HG02763 (cell line): ENCODE results near the gene SLF1.

Experiments used
- ATAC-seq: cut with Tn5 transposase; IDR thresholded peaks from one replicate; pipeline ENCODE4 v1.9.1; 2021; ENCODE audit warnings: mild to moderate bottlenecking, moderate library complexity; ENCODE audit not compliant: unreplicated experiment

SLF1 gene

GRCh38 chr5:94660506-94660905 is 42.0 kb downstream of the SLF1 start:
- no peak for ATAC-seq

DNA sequence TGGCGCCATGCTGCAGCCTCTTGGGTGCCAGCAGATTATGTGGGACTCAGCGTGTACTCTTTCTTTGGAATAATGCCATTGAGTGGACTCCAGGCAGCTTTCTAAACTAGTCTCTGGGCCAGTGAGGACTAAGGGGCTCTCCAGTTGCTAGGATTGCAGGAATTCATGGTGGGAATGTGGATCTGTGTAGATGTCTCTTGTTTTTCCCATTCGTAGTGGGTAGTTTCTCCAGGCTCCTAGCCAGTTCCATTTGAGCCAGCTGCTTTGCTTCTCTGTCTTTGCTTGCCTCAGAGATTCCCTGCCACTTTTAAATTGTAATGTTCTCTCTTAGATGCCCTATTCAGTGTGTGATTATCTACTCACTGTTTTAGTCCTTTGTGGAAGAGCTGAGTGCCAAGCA is 42.6 kb downstream of the SLF1 start:
- no peak for ATAC-seq

DNA sequence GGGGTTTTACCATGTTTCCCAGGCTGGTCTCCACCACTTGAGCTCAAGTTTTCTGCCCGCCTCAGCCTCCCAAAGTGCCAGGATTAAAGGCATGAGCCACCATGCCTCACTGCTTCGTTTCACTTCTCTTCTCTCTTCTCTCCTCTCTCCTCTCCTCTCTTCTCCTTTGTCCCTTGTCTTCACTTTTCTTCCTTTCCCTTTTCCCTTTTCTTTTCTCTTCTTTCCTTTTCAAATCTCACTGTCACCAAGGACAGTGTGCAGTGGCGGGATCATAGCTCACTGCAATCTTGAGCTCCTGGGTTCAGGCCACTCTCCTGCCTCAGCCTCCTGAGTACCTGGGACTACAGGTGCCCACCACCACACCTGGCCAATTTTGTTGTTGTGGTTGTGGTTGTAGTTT is 49.5 kb downstream of the SLF1 start:
- ATAC-seq: no peak

GRCh38 chr5:94670726-94671125 is 52.3 kb downstream of the SLF1 start:
- ATAC-seq: no peak

GRCh38 chr5:94672746-94673145 is 54.3 kb downstream of the SLF1 start:
- ATAC-seq: no peak

GRCh38 chr5:94674490-94675382 is 56.3 kb downstream of the SLF1 start:
- no peak for ATAC-seq

- ATAC-seq: no peak
Measured at GRCh38 chr5:94675965-94676618, 57.6 kb downstream of the SLF1 start.

DNA sequence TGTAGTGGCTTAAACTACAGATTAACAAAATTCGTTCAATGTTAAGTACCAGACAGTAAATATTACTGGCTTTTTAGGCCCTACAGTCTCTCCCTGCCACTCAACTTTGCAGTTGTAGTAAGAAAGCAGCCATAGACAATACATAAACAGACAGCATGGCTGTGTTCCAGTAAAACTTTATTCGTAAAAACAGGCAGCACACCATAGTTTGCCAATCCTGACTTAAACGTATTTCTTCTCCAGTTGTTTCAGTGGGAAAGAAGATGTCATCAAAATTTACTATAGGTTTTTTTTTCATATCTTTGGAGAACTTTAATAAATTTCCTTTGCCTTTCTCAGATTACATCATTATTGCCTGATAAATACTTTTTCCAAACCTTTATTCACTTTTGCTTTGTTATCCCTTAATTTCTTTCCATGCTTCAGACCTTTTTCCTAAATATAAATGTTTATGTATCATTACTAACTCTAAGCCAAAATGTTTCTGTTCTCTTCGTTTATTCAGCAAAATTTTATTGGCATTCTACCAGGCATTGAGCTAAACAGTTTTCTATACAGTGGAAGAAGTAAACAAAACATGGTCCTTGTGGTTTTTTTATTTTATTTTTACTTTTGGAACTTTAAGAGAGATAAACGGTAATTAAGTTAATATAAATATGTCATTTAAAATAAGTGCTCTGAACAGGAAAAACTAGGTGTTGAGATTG is 64.5 kb downstream of the SLF1 start:
- no peak for ATAC-seq

- no peak for ATAC-seq
Measured at GRCh38 chr5:94689908-94690307, 71.4 kb downstream of the SLF1 start.

- no peak for ATAC-seq
Measured at GRCh38 chr5:94690778-94691177, 72.3 kb downstream of the SLF1 start.

DNA sequence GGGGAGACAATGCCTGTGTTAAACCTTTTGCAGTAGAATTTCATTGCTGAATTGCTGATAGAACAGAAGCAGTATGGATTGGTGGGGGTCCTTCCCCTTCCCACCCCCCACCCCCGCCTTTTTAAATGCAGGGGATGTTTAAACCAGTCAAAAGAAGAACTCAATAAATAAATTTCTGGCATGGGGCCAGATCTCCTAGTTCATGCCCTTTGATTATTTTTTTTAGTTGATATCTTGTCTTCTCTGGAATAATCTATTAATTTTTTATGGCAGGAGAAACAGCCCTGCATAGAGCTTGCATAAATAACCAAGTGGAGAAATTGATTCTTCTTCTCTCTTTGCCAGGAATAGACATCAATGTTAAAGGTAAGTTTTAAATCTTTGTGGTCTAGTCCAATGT is 72.8 kb downstream of the SLF1 start:
- ATAC-seq: no peak

DNA sequence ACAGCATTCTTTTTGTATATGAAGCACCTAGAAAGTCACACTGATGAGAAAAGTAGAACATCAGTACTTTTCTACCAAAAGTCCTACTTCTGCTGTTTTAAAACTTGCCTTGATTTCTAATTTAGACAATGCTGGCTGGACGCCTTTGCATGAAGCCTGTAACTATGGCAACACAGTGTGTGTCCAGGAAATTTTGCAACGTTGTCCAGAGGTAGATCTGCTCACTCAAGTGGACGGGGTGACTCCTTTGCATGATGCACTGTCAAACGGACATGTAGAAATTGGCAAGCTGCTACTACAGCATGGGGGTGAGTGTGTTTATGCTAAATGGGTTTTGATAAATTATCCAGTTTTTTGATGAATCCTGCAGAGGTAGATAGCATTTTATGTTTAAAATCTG is 73.5 kb downstream of the SLF1 start:
- no peak for ATAC-seq

DNA sequence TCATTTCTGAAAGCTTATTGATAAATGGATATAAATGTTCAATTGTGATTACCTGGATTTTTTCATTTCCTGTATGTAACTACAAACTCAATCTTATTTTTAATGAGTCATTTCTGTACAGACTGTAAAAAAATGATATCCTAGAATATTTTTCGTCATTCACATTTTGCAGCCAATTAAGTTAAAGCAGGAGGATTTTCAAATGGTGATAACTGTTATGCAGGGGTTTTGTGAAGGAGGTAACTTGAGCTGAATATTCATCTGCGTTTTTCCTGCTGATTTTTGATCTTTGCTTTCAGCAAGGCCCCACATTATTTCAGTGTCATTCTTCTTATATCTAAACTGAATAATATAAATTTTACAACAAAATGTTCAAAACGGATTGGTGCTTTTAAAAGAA is 74.1 kb downstream of the SLF1 start:
- no peak for ATAC-seq

- ATAC-seq: no peak
Measured at GRCh38 chr5:94693043-94693822, 74.8 kb downstream of the SLF1 start.

DNA sequence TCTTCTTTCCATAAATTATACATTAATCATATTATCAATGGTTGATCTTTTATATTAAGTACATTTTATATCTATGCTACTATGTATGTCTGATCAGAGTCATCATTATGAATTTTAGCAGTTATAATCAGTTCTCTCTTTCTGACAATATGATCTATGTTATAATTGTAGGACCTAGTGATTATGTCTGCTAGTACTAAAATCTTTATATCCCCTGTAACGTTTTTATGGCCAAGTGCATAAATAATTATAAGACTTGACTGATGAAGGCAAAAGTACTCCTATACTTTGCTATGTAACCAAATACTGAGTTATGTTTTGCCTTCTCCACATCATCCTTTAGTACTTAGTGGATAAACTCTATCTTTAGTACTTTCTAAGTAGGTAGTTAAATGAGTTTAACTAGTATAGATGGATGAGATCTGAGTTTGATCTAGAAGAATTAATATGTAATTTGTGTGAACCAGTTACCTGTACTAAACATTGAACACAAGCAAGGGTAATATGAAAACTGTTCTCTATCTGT is 75.4 kb downstream of the SLF1 start:
- no peak for ATAC-seq

DNA sequence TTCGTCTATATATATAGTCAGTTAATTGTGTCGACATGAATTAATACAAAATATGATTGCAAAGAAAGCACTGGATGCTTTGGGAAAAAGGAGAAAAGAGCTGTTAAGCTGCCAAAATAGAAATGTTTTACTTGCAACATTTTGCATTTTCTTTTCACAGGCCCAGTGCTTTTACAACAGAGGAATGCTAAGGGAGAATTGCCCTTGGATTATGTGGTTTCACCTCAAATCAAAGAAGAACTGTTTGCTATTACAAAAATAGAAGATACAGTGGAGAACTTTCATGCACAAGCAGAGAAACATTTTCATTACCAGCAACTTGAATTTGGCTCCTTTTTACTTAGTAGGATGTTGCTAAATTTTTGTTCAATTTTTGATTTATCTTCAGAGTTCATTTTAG is 76.2 kb downstream of the SLF1 start:
- ATAC-seq: no peak

- ATAC-seq: no peak
Measured at GRCh38 chr5:94698197-94698596, 79.7 kb downstream of the SLF1 start.

DNA sequence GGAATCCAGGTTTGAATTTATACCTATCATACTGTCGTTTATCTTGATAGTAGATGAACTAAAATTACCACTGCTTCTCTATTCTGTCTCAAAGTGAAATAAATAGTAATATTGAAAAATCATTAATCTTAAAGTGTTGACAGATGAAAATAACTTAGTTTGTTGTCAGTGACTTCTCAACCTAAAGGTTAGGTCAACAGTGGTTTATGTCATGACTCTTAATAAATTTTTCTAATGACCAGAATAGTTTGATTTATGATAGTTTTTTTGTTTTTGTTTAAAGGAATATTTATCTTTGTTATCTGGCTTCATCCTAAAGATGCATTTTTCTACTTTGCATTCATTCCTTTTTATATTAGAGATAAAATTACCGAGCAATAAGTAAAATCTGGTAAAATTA is 81.1 kb downstream of the SLF1 start:
- no peak for ATAC-seq

- peak; percentile 61 for ATAC-seq
Measured at GRCh38 chr5:94700592-94700991, 82.1 kb downstream of the SLF1 start.

DNA sequence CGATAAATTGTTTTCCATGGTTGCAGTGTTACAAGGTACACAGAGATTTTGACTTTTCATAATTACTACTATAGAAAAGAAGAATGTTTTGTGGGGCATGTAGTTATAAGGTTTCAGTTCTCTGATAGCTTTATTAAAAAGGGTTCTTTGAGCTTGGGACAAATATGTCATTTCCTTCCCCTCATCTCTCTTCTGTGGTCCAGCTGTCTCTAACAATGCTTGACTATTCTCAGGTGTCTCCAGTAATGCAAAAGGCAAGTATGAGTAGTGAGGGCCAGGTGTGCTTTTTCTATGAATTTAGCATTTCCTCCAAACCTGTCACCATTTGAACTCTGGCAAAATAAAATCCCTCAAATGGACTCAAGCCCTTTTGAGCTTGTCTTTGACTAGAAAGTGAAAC is 84.3 kb downstream of the SLF1 start:
- no peak for ATAC-seq

GRCh38 chr5:94705427-94705826 is 87.0 kb downstream of the SLF1 start:
- ATAC-seq: no peak
